GM19395 (cell line): Measurements from ENCODE around the gene PDPK1.
"Not testable (repeated sequence)": the region's sequence is repeated elsewhere in the genome, so short reads cannot be mapped to it uniquely, and the experiment has no call there.

ENCODE experiments used
- ATAC-seq: cut with Tn5 transposase; IDR thresholded peaks from one replicate; pipeline ENCODE4 v1.9.1; 2021; ENCODE audit warnings: mild to moderate bottlenecking, moderate library complexity; ENCODE audit not compliant: unreplicated experiment

PDPK1 gene

GRCh38 chr16:2585651-2586081 is 47.8 kb downstream of the PDPK1 start:
- ATAC-seq = no peak

- no peak for ATAC-seq
Measured at GRCh38 chr16:2586241-2586640, 48.4 kb downstream of the PDPK1 start.

GRCh38 chr16:2586901-2587480 is 49.2 kb downstream of the PDPK1 start:
- no peak for ATAC-seq

- no peak for ATAC-seq
Measured at GRCh38 chr16:2587891-2588565, 50.2 kb downstream of the PDPK1 start.

- ATAC-seq = no peak
Measured at GRCh38 chr16:2591476-2592240, 53.8 kb downstream of the PDPK1 start.

GRCh38 chr16:2592786-2593185 is 55.0 kb downstream of the PDPK1 start:
- ATAC-seq = no peak

- no peak for ATAC-seq
Measured at GRCh38 chr16:2595393-2596205, 57.8 kb downstream of the PDPK1 start.

- no peak for ATAC-seq
Measured at GRCh38 chr16:2596747-2597559, 59.1 kb downstream of the PDPK1 start.

GRCh38 chr16:2597560-2597902 is 59.7 kb downstream of the PDPK1 start:
- no peak for ATAC-seq

- ATAC-seq = no peak
Measured at GRCh38 chr16:2598133-2598641, 60.4 kb downstream of the PDPK1 start.

- ATAC-seq = no peak
Measured at GRCh38 chr16:2598723-2599122, 60.9 kb downstream of the PDPK1 start.

GRCh38 chr16:2599165-2599564 is 61.3 kb downstream of the PDPK1 start:
- ATAC-seq = not testable (repeated sequence)

- ATAC-seq = not testable (repeated sequence)
Measured at GRCh38 chr16:2599785-2600184, 62.0 kb downstream of the PDPK1 start.

- ATAC-seq = not testable (repeated sequence)
Measured at GRCh38 chr16:2601301-2602025, 63.6 kb downstream of the PDPK1 start.

- not testable (repeated sequence) for ATAC-seq
Measured at GRCh38 chr16:2602175-2602574, 64.4 kb downstream of the PDPK1 start.

GRCh38 chr16:2603165-2604015 is 65.6 kb downstream of the PDPK1 start:
- peak; percentile 50 for ATAC-seq

- not testable (repeated sequence) for ATAC-seq
Measured at GRCh38 chr16:2604016-2604369, 66.2 kb downstream of the PDPK1 start.

GRCh38 chr16:2606820-2607219 is 69.0 kb downstream of the PDPK1 start:
- peak; percentile 55 for ATAC-seq

GRCh38 chr16:2609345-2609744 is 71.5 kb downstream of the PDPK1 start:
- ATAC-seq = not testable (repeated sequence)
